ENCODE results near the gene BLTP3A.
A peak's percentile ranks its signal among the peaks of the same experiment; 100 is the strongest.
"Not testable (repeated sequence)": the region's sequence is repeated elsewhere in the genome, so short reads cannot be mapped to it uniquely, and the experiment has no call there.

The BLTP3A gene

GRCh38 chr6:34791701-34792604, at the start of gene BLTP3A:
Gene BLTP3A (plus strand): TSS chr6:34792083. CDS start chr6:34792251, 168 bp downstream.
- DNase-seq = peak; percentile 89

GRCh38 chr6:34742094-34742493, 49.8 kb upstream of the BLTP3A start:
- DNase-seq = no peak

- no peak for DNase-seq
Measured at GRCh38 chr6:34743625-34744293, 48.1 kb upstream of the BLTP3A start.

GRCh38 chr6:34744294-34744647, 47.6 kb upstream of the BLTP3A start:
- DNase-seq = not testable (repeated sequence)

- no peak for DNase-seq
Measured at GRCh38 chr6:34745277-34746103, 46.4 kb upstream of the BLTP3A start.

- DNase-seq = no peak
Measured at GRCh38 chr6:34746104-34746846, 45.6 kb upstream of the BLTP3A start.

GRCh38 chr6:34748757-34749156, 43.1 kb upstream of the BLTP3A start:
- DNase-seq = no peak

- DNase-seq = not testable (repeated sequence)
Measured at GRCh38 chr6:34756513-34756856, 35.4 kb upstream of the BLTP3A start.

GRCh38 chr6:34757687-34758274, 34.1 kb upstream of the BLTP3A start:
- DNase-seq = no peak

- DNase-seq = no peak
Measured at GRCh38 chr6:34760108-34760507, 31.8 kb upstream of the BLTP3A start.

GRCh38 chr6:34761681-34762080, 30.2 kb upstream of the BLTP3A start:
- DNase-seq = not testable (repeated sequence)

GRCh38 chr6:34768148-34768547, 23.7 kb upstream of the BLTP3A start:
- no peak for DNase-seq

GRCh38 chr6:34771727-34772126, 20.2 kb upstream of the BLTP3A start:
- DNase-seq = no peak

GRCh38 chr6:34772940-34773339, 18.9 kb upstream of the BLTP3A start:
- no peak for DNase-seq

- DNase-seq = no peak
Measured at GRCh38 chr6:34773916-34774315, 18.0 kb upstream of the BLTP3A start.

GRCh38 chr6:34774967-34775366, 16.9 kb upstream of the BLTP3A start:
- DNase-seq = no peak

- not testable (repeated sequence) for DNase-seq
Measured at GRCh38 chr6:34785375-34785774, 6.5 kb upstream of the BLTP3A start.

- not testable (repeated sequence) for DNase-seq
Measured at GRCh38 chr6:34787152-34787551, 4.7 kb upstream of the BLTP3A start.

GRCh38 chr6:34788111-34788510, 3.8 kb upstream of the BLTP3A start:
- no peak for DNase-seq

- DNase-seq = no peak
Measured at GRCh38 chr6:34791164-34791700, 651 bp upstream of the BLTP3A start.

- no peak for DNase-seq
Measured at GRCh38 chr6:34792605-34793500, 970 bp downstream of the BLTP3A start.
